ENCODE results near the gene ADORA1.

Gene ADORA1

GRCh38 chr1:203172184-203173010, 44.9 kb downstream of the ADORA1 start:
- FAIRE-seq, result no peak
- DNase-seq (ENCODE audit: low spot score), result peak; percentile 42

- FAIRE-seq (no peak), DNase-seq (ENCODE audit: low spot score) (no peak)
Measured at GRCh38 chr1:203173011-203173555, 45.6 kb downstream of the ADORA1 start.

DNA sequence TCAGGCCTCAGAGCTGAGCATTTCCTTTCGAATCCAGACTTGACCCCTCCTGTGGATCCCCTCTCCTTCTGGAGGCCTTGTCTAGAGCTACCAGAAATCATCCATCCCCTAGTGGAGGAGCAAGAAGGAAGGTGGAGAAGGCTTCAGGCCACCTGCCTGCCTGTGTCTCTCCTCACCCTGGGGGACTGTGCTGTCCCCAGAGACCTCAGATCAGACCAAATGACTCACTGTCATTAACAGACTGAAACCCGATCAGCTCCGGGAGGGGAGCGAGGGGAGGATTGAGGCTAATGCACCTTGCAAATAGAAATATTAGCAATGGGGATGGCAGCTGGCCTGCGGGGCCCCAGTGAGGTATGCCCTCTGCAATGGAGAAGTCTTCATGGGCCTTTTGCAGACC, 46.0 kb downstream of the ADORA1 start:
- DNase-seq (ENCODE audit: low spot score), result no peak
- no peak for FAIRE-seq

DNA sequence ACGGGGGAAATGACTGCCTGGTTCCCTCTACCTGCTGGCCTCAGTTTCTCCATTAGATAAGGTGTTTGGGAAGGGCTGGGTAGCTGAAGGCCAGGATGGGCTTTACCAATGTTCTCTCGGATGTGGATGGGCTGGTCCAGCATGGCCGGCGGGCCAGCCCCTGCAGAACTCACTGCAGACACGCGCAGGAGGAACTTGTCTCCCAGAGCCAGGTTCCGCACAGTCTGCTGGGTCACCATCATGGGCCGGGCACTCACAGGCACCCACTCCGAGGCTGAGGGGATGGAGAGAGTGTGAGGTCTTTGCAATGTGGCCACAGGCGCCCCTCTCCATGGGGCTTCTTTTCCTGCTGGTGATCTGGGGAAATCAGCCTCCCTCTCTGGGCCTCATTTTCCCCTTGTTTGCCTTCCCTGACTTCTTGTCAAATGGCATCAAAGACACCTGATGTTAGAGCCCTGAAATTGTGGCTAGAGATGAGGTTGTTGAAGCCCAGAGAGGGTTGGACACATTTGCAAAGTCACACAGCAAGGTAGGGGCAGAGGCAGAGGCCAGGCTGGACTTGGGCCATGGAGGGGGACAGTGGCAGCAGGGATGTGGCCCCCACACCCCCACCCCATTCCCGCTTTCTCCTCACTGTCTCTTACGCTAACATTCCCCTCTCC, 46.9 kb downstream of the ADORA1 start:
- DNase-seq (ENCODE audit: low spot score), result no peak
- FAIRE-seq, result no peak

DNA sequence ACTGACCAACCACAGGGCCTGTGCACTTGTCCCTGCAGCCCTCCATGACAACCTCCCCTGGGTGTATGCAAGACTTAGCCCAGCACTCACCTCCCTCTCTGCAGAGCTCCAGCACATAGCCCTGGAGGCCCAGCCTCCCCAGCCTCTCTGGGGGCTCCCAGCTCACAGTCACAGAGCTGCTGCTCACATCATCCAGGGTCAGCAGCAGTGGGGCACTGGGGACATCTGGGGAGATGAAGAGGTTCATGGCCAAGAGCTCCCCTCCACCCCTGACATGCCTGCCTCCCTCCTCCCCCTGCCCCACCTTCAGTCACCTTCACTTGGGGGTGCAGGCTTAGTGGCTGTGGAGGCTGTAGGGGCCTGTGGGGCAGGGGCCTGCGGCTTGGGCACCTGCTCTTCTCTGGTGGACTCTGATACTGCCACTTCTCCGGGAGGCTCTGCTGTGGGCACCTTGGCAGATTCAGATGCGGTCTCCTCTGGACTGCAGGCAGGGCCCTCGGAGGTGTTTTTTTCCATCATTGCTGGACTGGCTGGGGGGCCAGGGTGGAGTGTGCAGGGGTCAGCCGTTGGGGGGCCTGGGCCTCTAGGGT, 47.8 kb downstream of the ADORA1 start, which contains the start of gene MYBPH:
TSS of gene MYBPH (minus strand) at position 590 of the 590 bp plus-strand sequence. CDS start at position 519, 71 bp downstream.
- FAIRE-seq (no peak), DNase-seq (ENCODE audit: low spot score) (no peak)

DNA sequence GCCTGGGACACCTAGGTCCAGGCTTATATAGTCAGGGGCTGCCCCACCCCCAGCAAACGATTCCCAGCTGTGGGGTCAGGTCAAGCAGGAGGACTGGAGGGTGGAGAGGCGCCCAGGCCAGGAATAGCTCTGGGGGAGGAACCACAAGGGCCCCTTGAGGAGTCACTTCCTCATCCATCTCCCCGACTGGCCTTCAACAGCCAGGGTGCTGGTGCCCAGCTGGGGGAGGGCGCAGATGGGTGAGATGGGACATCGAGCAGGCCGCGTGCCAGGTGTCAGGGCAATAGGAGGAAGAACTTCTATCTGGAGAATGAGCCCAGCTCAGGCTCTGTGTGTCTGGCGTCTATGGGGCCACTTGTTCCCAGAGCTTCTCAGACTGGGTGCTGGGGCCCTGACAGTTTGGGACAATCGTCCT, 48.3 kb downstream of the ADORA1 start:
- peak; percentile 30 for DNase-seq (ENCODE audit: low spot score)
- peak; percentile 5 for FAIRE-seq

DNA sequence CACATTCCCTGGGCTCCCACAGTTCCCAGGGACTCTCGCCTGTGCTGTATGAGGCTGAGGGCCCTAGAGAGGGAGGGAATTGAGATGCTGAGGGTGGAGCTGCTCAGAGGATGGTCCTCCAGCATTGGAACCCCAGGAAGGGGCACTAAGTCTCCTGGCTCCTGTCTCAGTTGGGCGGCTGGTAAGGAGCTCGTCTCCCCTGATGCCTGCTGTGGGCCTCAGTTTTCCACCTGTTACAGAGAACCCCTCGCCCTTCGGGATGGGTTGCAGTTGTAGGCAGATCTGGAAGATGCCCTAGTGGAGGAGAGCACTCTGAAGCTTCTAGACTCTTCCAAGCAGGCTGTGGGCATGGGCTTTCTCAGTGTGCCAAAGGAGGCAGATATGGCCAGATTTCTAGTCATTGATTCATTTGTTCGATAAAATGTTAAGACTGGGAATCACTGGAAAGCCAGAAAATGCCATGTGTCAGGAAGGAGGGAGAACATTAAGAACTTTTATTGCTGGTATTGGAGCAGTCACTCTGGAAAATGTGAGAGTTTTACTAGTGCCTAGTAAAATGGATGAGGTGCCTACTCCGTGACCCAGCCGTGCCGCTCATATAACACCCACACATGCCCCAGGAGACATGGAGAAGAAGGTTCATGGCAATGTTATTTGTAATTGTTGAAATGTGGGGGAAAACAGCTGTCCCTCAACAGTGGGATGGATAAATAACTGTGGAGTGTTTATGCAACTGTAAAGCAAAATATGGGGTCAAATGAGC, 48.9 kb downstream of the ADORA1 start:
- FAIRE-seq (no peak), DNase-seq (ENCODE audit: low spot score) (no peak)

DNA sequence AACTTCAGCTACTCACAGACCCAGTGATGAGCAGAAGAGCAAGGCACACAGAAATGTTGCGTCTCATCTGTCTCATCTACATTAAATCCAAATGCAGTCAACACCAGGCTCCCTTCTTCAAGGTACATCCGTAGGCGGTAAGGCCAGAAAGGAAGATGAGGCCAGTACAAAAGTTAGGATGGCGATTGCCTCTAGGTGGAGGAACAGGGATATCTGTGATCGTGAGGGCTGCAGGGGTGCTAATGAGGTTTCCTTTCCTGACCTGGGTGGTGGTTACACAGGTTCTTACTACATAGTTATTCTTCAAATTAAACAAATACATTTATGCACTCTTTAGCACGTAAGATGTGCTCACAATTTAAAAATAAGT, 49.5 kb downstream of the ADORA1 start:
- FAIRE-seq (no peak), DNase-seq (ENCODE audit: low spot score) (no peak)

DNA sequence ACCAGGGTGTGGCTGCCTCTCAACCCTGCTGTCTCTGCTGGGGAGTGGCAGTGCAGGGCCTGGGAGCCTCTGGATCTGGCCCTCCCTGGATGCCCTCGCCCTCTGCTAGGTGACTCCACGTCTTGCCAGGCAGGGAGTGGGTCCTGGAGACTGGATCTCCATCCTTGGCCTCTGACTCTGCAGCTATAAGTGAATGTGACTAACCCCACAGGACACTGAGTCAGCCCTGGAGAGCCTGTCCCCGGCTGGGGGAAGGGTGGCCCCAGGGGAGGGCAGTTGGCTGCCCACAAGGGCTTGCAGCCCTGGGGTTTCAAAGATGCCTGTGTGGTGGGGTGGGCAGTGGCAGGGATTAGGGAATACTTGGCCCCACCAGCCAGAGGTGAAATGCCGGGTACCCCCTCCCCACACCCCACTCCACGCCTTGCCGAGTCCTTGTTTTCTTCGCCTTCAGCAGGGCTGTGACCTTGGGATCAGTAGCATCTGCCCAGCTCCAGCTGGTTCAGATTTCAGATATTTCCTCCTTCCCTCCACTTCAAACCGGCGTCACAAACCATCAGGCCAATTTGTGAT, 50.0 kb downstream of the ADORA1 start:
- FAIRE-seq (peak; percentile 87), DNase-seq (ENCODE audit: low spot score) (peak; percentile 92)

GRCh38 chr1:203178083-203178482, 50.6 kb downstream of the ADORA1 start:
- DNase-seq (ENCODE audit: low spot score) (peak; percentile 68), FAIRE-seq (peak; percentile 64)

DNA sequence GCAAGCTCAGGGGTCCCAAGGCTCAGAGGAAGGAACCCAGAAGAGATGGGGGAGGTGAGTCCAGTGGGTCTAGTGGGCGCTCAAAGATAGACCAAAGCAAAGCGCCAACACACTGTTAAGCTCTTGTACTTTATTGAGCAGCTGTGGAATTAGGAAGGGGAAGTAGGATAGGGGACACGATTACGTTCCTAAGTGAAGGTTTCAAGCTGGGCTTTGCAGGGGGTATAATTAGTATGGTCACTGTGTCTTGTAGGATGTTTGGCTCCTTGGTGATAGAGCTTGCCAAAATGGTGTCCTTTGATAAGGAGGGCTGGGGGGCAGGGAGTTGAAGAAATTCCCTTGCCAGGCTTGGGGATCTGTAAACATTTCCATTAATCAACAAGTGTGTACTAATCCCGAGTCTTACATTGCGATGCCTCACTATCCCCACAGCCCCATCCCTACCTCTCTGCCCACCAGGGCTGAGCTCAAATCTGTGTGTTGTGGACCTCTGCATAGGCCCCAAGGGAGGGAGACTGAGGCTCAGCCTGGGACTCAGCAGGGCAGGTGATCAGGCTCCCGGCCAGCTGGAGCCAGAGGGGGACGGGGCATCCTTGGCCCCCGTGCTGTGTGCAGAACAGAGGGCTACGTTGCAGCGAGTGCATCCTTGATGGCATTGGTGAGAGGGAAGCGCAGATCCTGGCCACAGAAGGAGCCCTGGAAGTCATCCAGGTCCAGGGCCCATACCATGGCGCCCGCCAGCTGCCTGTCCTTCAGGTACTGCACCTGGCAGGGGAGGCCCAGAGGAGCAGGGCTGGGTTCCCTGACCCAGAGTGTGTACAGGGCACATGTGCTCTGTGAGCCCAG, 51.5 kb downstream of the ADORA1 start:
- DNase-seq (ENCODE audit: low spot score) (no peak), FAIRE-seq (no peak)

DNA sequence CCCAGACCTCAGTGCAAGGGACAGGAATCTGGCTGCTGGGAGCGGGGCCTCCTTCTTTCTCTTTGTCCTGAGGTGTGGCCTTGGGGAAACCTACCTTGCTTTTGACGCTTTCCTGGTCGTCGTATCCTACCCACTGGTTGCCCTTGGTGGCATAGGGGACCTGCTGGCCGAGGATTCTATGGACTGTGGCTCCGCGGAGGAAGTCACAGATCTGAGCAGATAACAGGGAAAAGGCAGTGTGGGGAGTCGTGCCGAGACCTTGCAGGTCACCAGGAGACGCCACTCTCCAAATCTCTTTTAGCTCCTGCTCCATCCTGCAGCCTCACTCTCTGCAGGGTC, 52.1 kb downstream of the ADORA1 start:
- FAIRE-seq (no peak), DNase-seq (ENCODE audit: low spot score) (no peak)

GRCh38 chr1:203180611-203181330, 53.2 kb downstream of the ADORA1 start:
- no peak for DNase-seq (ENCODE audit: low spot score)
- no peak for FAIRE-seq

GRCh38 chr1:203181586-203182386, 54.3 kb downstream of the ADORA1 start:
- no peak for FAIRE-seq
- DNase-seq (ENCODE audit: low spot score), result no peak

GRCh38 chr1:203182387-203182953, 54.9 kb downstream of the ADORA1 start:
- no peak for FAIRE-seq
- DNase-seq (ENCODE audit: low spot score), result no peak

- DNase-seq (ENCODE audit: low spot score) (no peak), FAIRE-seq (no peak)
Measured at GRCh38 chr1:203183828-203184227, 56.3 kb downstream of the ADORA1 start.

DNA sequence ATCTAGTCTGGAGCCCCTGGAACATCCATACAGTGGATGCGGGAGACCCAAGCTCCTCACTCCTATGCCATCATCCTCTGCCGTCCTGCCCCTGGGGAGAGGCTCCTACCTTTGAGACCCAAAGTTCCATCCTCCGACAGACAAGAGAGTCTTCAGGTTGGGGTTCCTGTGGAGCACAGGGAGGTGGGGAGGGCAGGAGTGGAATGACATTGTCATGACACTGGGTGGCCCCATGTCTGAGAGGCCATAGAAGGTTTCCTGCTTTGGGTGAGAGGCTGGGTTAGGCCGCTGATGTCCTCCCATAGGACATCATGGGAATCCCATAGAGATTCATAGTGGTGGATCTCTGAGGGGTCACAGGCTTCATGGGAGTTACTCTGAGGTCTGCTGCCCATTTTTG, 56.9 kb downstream of the ADORA1 start:
- DNase-seq (ENCODE audit: low spot score), result no peak
- no peak for FAIRE-seq

GRCh38 chr1:203185061-203185461, 57.5 kb downstream of the ADORA1 start:
- FAIRE-seq, result no peak
- DNase-seq (ENCODE audit: low spot score), result no peak

All from RCC 7860 (cell line).